GM13976 (cell line): ENCODE measurements around the gene CAMKMT.

ENCODE experiments used
- DNase-seq: peaks from one replicate; pipeline ENCODE4 v3.0.0; 2012; ENCODE audit warnings: low spot score
- CTCF ChIP-seq: IDR thresholded peaks from 2 replicates; pipeline ENCODE4 v1.5.1; 2012; ENCODE audit warnings: borderline replicate concordance, mild to moderate bottlenecking; ENCODE audit not compliant: insufficient read depth; ENCODE audit errors: extremely low read depth, missing control alignments, control extremely low read depth
- in situ Hi-C: fragments of 300-500 bp; cut with MboI; formaldehyde crosslinking; loops from one replicate; pipeline ENCODE4 v1.12.0; 2022; ENCODE audit warnings: low sequenced_read_pairs, mixed read lengths, inconsistent platforms; ENCODE audit not compliant: unreplicated experiment

Gene CAMKMT

GRCh38 chr2:44352510-44352909, 9.2 kb upstream of the CAMKMT start:
- in situ Hi-C loops: no loop called here
- no peak for TF ChIP-seq CTCF
- DNase-seq: no peak

GRCh38 chr2:44354761-44355160, 7.0 kb upstream of the CAMKMT start:
- DNase-seq: no peak
- TF ChIP-seq CTCF: no peak
- in situ Hi-C loops: no loop called here

GRCh38 chr2:44358503-44358902, 3.2 kb upstream of the CAMKMT start:
- DNase-seq: peak; percentile 42

GRCh38 chr2:44360749-44361329, 908 bp upstream of the CAMKMT start:
- in situ Hi-C loops: no loop called here
- no peak for DNase-seq
- TF ChIP-seq CTCF: no peak

More at GRCh38 chr2:44358503-44358902, 3.2 kb upstream of the CAMKMT start:
- TF ChIP-seq CTCF: no peak
- in situ Hi-C loops: no loop called here

- no peak for TF ChIP-seq CTCF
- in situ Hi-C loops: no loop called here
- peak; percentile 33 for DNase-seq
Measured at GRCh38 chr2:44362207-44363015, 664 bp downstream of the CAMKMT start.

GRCh38 chr2:44364604-44365003, 2.9 kb downstream of the CAMKMT start:
- in situ Hi-C loops: no loop called here
- no peak for DNase-seq
- no peak for TF ChIP-seq CTCF
